Measurements from ENCODE around the gene FUCA2. TPM values are rescaled to one million over a fixed set of nuclear protein-coding genes. Genes with fewer than 3 reads are reported as not detected.
A peak's percentile ranks its signal among the peaks of the same experiment; 100 is the strongest.

The FUCA2 gene
- total RNA-seq (1 to 10 TPM; 4.6 to 9.0 (median 7.1) TPM), total RNA-seq (2.8 to 24.2 (median 7.4) reads per million in 29 experiments)
- 6.9 TPM for total RNA-seq (2013)

- under 1% methylated on average over 54 of the region's 63 CpGs for WGBS (ENCODE audit: insufficient coverage)
- CTCF ChIA-PET: interaction anchor here in 1 of 2 donors (1.4 to 1.7 kb wide), 2 partner anchors 22 to 26 kb away, joined by 4 to 12 read pairs; no protein-coding TSS in a partner anchor
These were observed at the start of gene FUCA2 for GRCh38 chr6:143510991-143511891. Gene FUCA2, minus strand, starts transcription at chr6:143511720. Its CDS starts 86 bp downstream, at chr6:143511634.

GRCh38 chr6:143561105-143561704 lies 49.7 kb upstream of the FUCA2 start:
- Histone ChIP-seq H3K27ac (ENCODE audit: low read length) (no peak overlapping the region), H3K4me3 (ENCODE audit: control insufficient read depth in 1 of 2, extremely low read depth in 1 of 2, low read length in 1 of 2) (no peak overlapping the region), H3K36me3 (ENCODE audit: control insufficient read depth in 2 of 2, extremely low read depth in 1 of 2, insufficient read depth in 1 of 2, low read length in 1 of 2) (peaks cover 0 to 5% of the 10 kb centered on the region in 2 donors), H3K27me3 (replicated peaks in 1 of 2; ENCODE audit: control insufficient read depth in 2 of 2, extremely low read depth in 1 of 2, insufficient read depth in 2 of 2, low read length in 1 of 2) (no peaks in the 10 kb centered on the region), H3K4me1 (ENCODE audit: control insufficient read depth in 1 of 2, extremely low read depth in 1 of 2, insufficient read depth in 2 of 2, low read length in 2 of 2) (peaks cover 1 to 33% of the 10 kb centered on the region in 2 experiments), H3K9me3 (no peaks in the 10 kb centered on the region)
- no peak for DNase-seq
- peaks cover 25% of the 10 kb centered on the region for H3K36me3 Mint-ChIP-seq
- H3K27ac Mint-ChIP-seq: peak overlapping the region in 1 of 2 donors; percentile 34
- WGBS (ENCODE audit: insufficient coverage): 42% methylated on average over 4 of the region's 9 CpGs
- H3K4me1 Mint-ChIP-seq: peaks cover 9 to 60% (median 28%) of the 10 kb centered on the region in 3 donors
- ChIA-PET POLR2A (no interaction called here), CTCF (interaction anchor here (0.6 to 1.2 kb wide), 6 partner anchors 14 to 449 kb away, joined by 3 to 5 read pairs (median 4); no protein-coding TSS in a partner anchor)
- no peak overlapping the region for H3K4me3 Mint-ChIP-seq
- H3K27me3 Mint-ChIP-seq: no peaks in the 10 kb centered on the region
- no peaks in the 10 kb centered on the region for H3K9me3 Mint-ChIP-seq
- no peak for ATAC-seq (replicated peaks in 1 of 4)

More at GRCh38 chr6:143510991-143511891, at the start of gene FUCA2:
- POLR2A ChIA-PET: interaction anchor here (0.6 to 1.1 kb wide), 2 partner anchors 16 to 56 kb away, joined by 3 to 4 read pairs; no protein-coding TSS in a partner anchor
- H3K4me3 Mint-ChIP-seq: peak within 1 kb of the TSS; percentile 82 to 95 (median 94)
- H3K4me3 ChIP-seq (ENCODE audit: control insufficient read depth in 1 of 2, extremely low read depth in 1 of 2, low read length in 1 of 2): peak within 1 kb of the TSS; percentile 62 to 81
- no peaks in the 10 kb centered on the region for H3K27me3 ChIP-seq (replicated peaks in 1 of 2; ENCODE audit: control insufficient read depth in 2 of 2, extremely low read depth in 1 of 2, insufficient read depth in 2 of 2, low read length in 1 of 2)
- H3K36me3 Mint-ChIP-seq: peaks cover 11% of the 10 kb centered on the region
- ATAC-seq (replicated peaks in 1 of 4) (peak; percentile 82 to 87 (median 83)), DNase-seq (peak; percentile 45 to 80 (median 58))
- peaks cover 14 to 36% (median 19%) of the 10 kb centered on the region in 3 donors for H3K4me1 Mint-ChIP-seq
- H3K9me3 Mint-ChIP-seq: no peaks in the 10 kb centered on the region
- H3K36me3 ChIP-seq (ENCODE audit: control insufficient read depth in 2 of 2, extremely low read depth in 1 of 2, insufficient read depth in 1 of 2, low read length in 1 of 2): peaks cover 0 to 2% of the 10 kb centered on the region in 2 donors
- peaks cover 0 to 23% of the 10 kb centered on the region in 2 experiments for H3K4me1 ChIP-seq (ENCODE audit: control insufficient read depth in 1 of 2, extremely low read depth in 1 of 2, insufficient read depth in 2 of 2, low read length in 2 of 2)
- H3K27me3 Mint-ChIP-seq: no peaks in the 10 kb centered on the region
- H3K9me3 ChIP-seq: no peaks in the 10 kb centered on the region
- peak within 1 kb of the TSS; percentile 59 for H3K27ac ChIP-seq (ENCODE audit: low read length)
- H3K27ac Mint-ChIP-seq: peak within 1 kb of the TSS; percentile 89 to 90

GRCh38 chr6:143559051-143559660 lies 47.6 kb upstream of the FUCA2 start:
- Mint-ChIP-seq H3K36me3 (peaks cover 22% of the 10 kb centered on the region), H3K27ac (no peak overlapping the region), H3K27me3 (no peaks in the 10 kb centered on the region), H3K9me3 (no peaks in the 10 kb centered on the region), H3K4me3 (no peak overlapping the region), H3K4me1 (peaks cover 30 to 71% (median 46%) of the 10 kb centered on the region in 3 donors)
- WGBS (ENCODE audit: insufficient coverage): no CpG with 5 or more reads among the region's 3 CpGs
- Histone ChIP-seq H3K27me3 (replicated peaks in 1 of 2; ENCODE audit: control insufficient read depth in 2 of 2, extremely low read depth in 1 of 2, insufficient read depth in 2 of 2, low read length in 1 of 2) (no peaks in the 10 kb centered on the region), H3K27ac (ENCODE audit: low read length) (no peak overlapping the region), H3K9me3 (no peaks in the 10 kb centered on the region), H3K4me3 (ENCODE audit: control insufficient read depth in 1 of 2, extremely low read depth in 1 of 2, low read length in 1 of 2) (no peak overlapping the region), H3K36me3 (ENCODE audit: control insufficient read depth in 2 of 2, extremely low read depth in 1 of 2, insufficient read depth in 1 of 2, low read length in 1 of 2) (peaks cover 0 to 5% of the 10 kb centered on the region in 2 donors), H3K4me1 (ENCODE audit: control insufficient read depth in 1 of 2, extremely low read depth in 1 of 2, insufficient read depth in 2 of 2, low read length in 2 of 2) (peaks cover 21 to 32% of the 10 kb centered on the region in 2 experiments)
- POLR2A ChIA-PET: no interaction called here
- no peak for DNase-seq
- no peak for ATAC-seq (replicated peaks in 1 of 4)
- CTCF ChIA-PET: interaction anchor here in 1 of 2 donors (0.6 to 0.7 kb wide), 2 partner anchors 16 to 857 kb away, joined by 3 to 4 read pairs; no protein-coding TSS in a partner anchor

GRCh38 chr6:143556529-143556928 lies 45.0 kb upstream of the FUCA2 start:
- no peak for ATAC-seq (replicated peaks in 1 of 4)
- POLR2A ChIA-PET: interaction anchor here in 1 of 2 donors (2.2 kb wide), 1 partner anchor 10 kb away, joined by 11 read pairs; no protein-coding TSS in a partner anchor

GRCh38 chr6:143555582-143555981 lies 44.1 kb upstream of the FUCA2 start:
- peak in 1 of 4 experiments; percentile 40 for ATAC-seq (replicated peaks in 1 of 4)

More at GRCh38 chr6:143556529-143556928, 45.0 kb upstream of the FUCA2 start:
- Histone ChIP-seq H3K27me3 (replicated peaks in 1 of 2; ENCODE audit: control insufficient read depth in 2 of 2, extremely low read depth in 1 of 2, insufficient read depth in 2 of 2, low read length in 1 of 2) (no peaks in the 10 kb centered on the region), H3K36me3 (ENCODE audit: control insufficient read depth in 2 of 2, extremely low read depth in 1 of 2, insufficient read depth in 1 of 2, low read length in 1 of 2) (peaks cover 0 to 5% of the 10 kb centered on the region in 2 donors), H3K27ac (ENCODE audit: low read length) (peak overlapping the region; percentile 39), H3K9me3 (no peaks in the 10 kb centered on the region), H3K4me3 (ENCODE audit: control insufficient read depth in 1 of 2, extremely low read depth in 1 of 2, low read length in 1 of 2) (no peak overlapping the region), H3K4me1 (ENCODE audit: control insufficient read depth in 1 of 2, extremely low read depth in 1 of 2, insufficient read depth in 2 of 2, low read length in 2 of 2) (peaks cover 26 to 27% of the 10 kb centered on the region in 2 experiments)
- Mint-ChIP-seq H3K9me3 (no peaks in the 10 kb centered on the region), H3K36me3 (peaks cover 20% of the 10 kb centered on the region), H3K4me1 (peaks cover 53 to 85% (median 66%) of the 10 kb centered on the region in 3 donors), H3K27me3 (no peaks in the 10 kb centered on the region), H3K4me3 (peak overlapping the region in 1 of 3 donors; percentile 5), H3K27ac (peak overlapping the region; percentile 35 to 79)
- CTCF ChIA-PET: interaction anchor here in 1 of 2 donors (1.7 kb wide), 1 partner anchor 18 kb away, joined by 8 read pairs; no protein-coding TSS in a partner anchor
- no peak for DNase-seq
- 90% methylated on average over 3 of the region's 6 CpGs for WGBS (ENCODE audit: insufficient coverage)

More at GRCh38 chr6:143555582-143555981, 44.1 kb upstream of the FUCA2 start:
- Histone ChIP-seq H3K4me1 (ENCODE audit: control insufficient read depth in 1 of 2, extremely low read depth in 1 of 2, insufficient read depth in 2 of 2, low read length in 2 of 2) (peaks cover 20 to 26% of the 10 kb centered on the region in 2 experiments), H3K4me3 (ENCODE audit: control insufficient read depth in 1 of 2, extremely low read depth in 1 of 2, low read length in 1 of 2) (no peak overlapping the region), H3K27me3 (replicated peaks in 1 of 2; ENCODE audit: control insufficient read depth in 2 of 2, extremely low read depth in 1 of 2, insufficient read depth in 2 of 2, low read length in 1 of 2) (no peaks in the 10 kb centered on the region), H3K27ac (ENCODE audit: low read length) (peak overlapping the region; percentile 59), H3K36me3 (ENCODE audit: control insufficient read depth in 2 of 2, extremely low read depth in 1 of 2, insufficient read depth in 1 of 2, low read length in 1 of 2) (peaks cover 0 to 5% of the 10 kb centered on the region in 2 donors), H3K9me3 (no peaks in the 10 kb centered on the region)
- DNase-seq: peak in 1 of 35 experiments; percentile 17
- peaks cover 56 to 83% (median 64%) of the 10 kb centered on the region in 3 donors for H3K4me1 Mint-ChIP-seq
- CTCF ChIA-PET: interaction anchor here (0.6 to 1.7 kb wide), 6 partner anchors 10 to 535 kb away, joined by 3 to 8 read pairs (median 4); no protein-coding TSS in a partner anchor
- peak overlapping the region; percentile 59 to 79 for H3K27ac Mint-ChIP-seq
- H3K4me3 Mint-ChIP-seq: peak overlapping the region; percentile 64 to 69 (median 65)
- peaks cover 19% of the 10 kb centered on the region for H3K36me3 Mint-ChIP-seq
- POLR2A ChIA-PET: interaction anchor here (0.6 to 2.2 kb wide), 4 partner anchors 10 to 1161 kb away, joined by 3 to 11 read pairs (median 4); no protein-coding TSS in a partner anchor
- no peaks in the 10 kb centered on the region for H3K9me3 Mint-ChIP-seq
- no CpG with 5 or more reads among the region's 3 CpGs for WGBS (ENCODE audit: insufficient coverage)
- no peaks in the 10 kb centered on the region for H3K27me3 Mint-ChIP-seq
